Right atrium auricular region (tissue), 2 donors: ENCODE data around the gene TTC33. TPM values are rescaled to one million over a fixed set of nuclear protein-coding genes. Genes with fewer than 3 reads are reported as not detected.

Experiments
- DNase-seq: peaks from one replicate; pipeline ENCODE4 v3.0.0-alpha.2; 2019; ENCODE audit warnings: low spot score
- H3K27ac ChIP-seq, 2 donors: fragments of 200-600 bp; sonication (generic); 1 replicate in 1 of 2; 2 replicates in 1 of 2; pipeline ENCODE4 v1.5.1; 2016 to 2019
- H3K27me3 ChIP-seq, 2 donors: fragments of 200-600 bp; sonication (generic); one replicate each; pipeline versions ENCODE4 v1.5.1 to v1.6.0; 2017 to 2019
- H3K36me3 ChIP-seq: fragments of 200-600 bp; sonication (generic); one replicate; pipeline ENCODE4 v1.5.1; 2016
- H3K4me1 ChIP-seq, 2 donors: fragments of 200-600 bp; sonication (generic); one replicate each; pipeline versions ENCODE4 v1.5.1 to v1.6.0; 2017 to 2019
- H3K4me3 ChIP-seq, 2 donors: fragments of 200-600 bp; sonication (generic); 1 replicate in 1 of 2; 2 replicates in 1 of 2; pipeline ENCODE4 v1.5.1; 2017 to 2019; ENCODE audit warnings: mild to moderate bottlenecking in 1 of 2, moderate library complexity in 1 of 2
- H3K9me3 ChIP-seq, 2 donors: fragments of 200-600 bp; sonication (generic); one replicate each; pipeline ENCODE4 v1.5.1; 2019
- CTCF ChIP-seq, 2 donors: fragments of 200-600 bp; sonication (generic); IDR thresholded peaks; one replicate each; pipeline ENCODE4 v1.5.1; 2019; ENCODE audit warnings: antibody characterized with exemption in 2 of 2
- total RNA-seq, 2 donors: library from RNA; depleted of rRNA; stranded (reverse); fragments of >200 nt; gene quantifications; one replicate each; pipeline ENCODE4 v1.1.0, GENCODE V29; 2016

Gene TTC33
- total RNA-seq, 2 donors from 2014 or later: 10.2 to 16.7 TPM

- Histone ChIP-seq H3K9me3 (no peaks in the 10 kb centered on the region), H3K4me1 (peaks cover 0 to 36% of the 10 kb centered on the region in 2 donors), H3K4me3 (peak overlapping the region; percentile 69 to 83), H3K27me3 (peaks cover 0 to 6% of the 10 kb centered on the region in 2 donors), H3K36me3 (no peaks in the 10 kb centered on the region), H3K27ac (peak overlapping the region; percentile 84 to 86)
- DNase-seq: peak; percentile 92
- TF ChIP-seq CTCF (IDR thresholded peaks at IDR 0.05): no peak
These were observed 76.4 kb downstream of the TTC33 start for GRCh38 chr5:40679148-40679912.

GRCh38 chr5:40678460-40679147 lies 77.2 kb downstream of the TTC33 start:
- TF ChIP-seq CTCF (IDR thresholded peaks at IDR 0.05): no peak
- Histone ChIP-seq H3K27ac (peak overlapping the region; percentile 84 to 86), H3K4me1 (peaks cover 0 to 34% of the 10 kb centered on the region in 2 donors), H3K36me3 (no peaks in the 10 kb centered on the region), H3K27me3 (peaks cover 0 to 6% of the 10 kb centered on the region in 2 donors), H3K9me3 (no peaks in the 10 kb centered on the region), H3K4me3 (peak overlapping the region; percentile 69 to 83)
- DNase-seq: no peak

- Histone ChIP-seq H3K27ac (peak overlapping the region; percentile 84 to 86), H3K27me3 (peaks cover 0 to 6% of the 10 kb centered on the region in 2 donors), H3K9me3 (no peaks in the 10 kb centered on the region), H3K4me3 (peak overlapping the region in 1 of 2 donors; percentile 69), H3K36me3 (no peaks in the 10 kb centered on the region), H3K4me1 (peaks cover 0 to 34% of the 10 kb centered on the region in 2 donors)
- no peak for DNase-seq
- no peak for TF ChIP-seq CTCF (IDR thresholded peaks at IDR 0.05)
These were observed 77.7 kb downstream of the TTC33 start for GRCh38 chr5:40678026-40678425.

- peaks cover 0 to 34% of the 10 kb centered on the region in 2 donors for H3K4me1 ChIP-seq
- TF ChIP-seq CTCF (IDR thresholded peaks at IDR 0.05): no peak
- peak overlapping the region; percentile 84 to 86 for H3K27ac ChIP-seq
- no peaks in the 10 kb centered on the region for H3K36me3 ChIP-seq
- H3K4me3 ChIP-seq: no peak overlapping the region
- H3K27me3 ChIP-seq: peaks cover 0 to 6% of the 10 kb centered on the region in 2 donors
- no peaks in the 10 kb centered on the region for H3K9me3 ChIP-seq
- DNase-seq: no peak
These were observed 78.3 kb downstream of the TTC33 start for GRCh38 chr5:40677456-40677855.

GRCh38 chr5:40676613-40677343 lies 79.0 kb downstream of the TTC33 start:
- Histone ChIP-seq H3K9me3 (no peaks in the 10 kb centered on the region), H3K27me3 (peaks cover 0 to 6% of the 10 kb centered on the region in 2 donors), H3K4me3 (no peak overlapping the region), H3K27ac (peak overlapping the region; percentile 84 to 86), H3K36me3 (no peaks in the 10 kb centered on the region), H3K4me1 (peaks cover 0 to 33% of the 10 kb centered on the region in 2 donors)
- no peak for TF ChIP-seq CTCF (IDR thresholded peaks at IDR 0.05)
- DNase-seq: no peak
